ENCODE data around the gene PRODH2. TPM values are rescaled to one million over a fixed set of nuclear protein-coding genes. Genes with fewer than 3 reads are reported as not detected.

PRODH2 gene
- total and polyA plus RNA-seq, 10 of the 15 experiments (the other 5 are each of a cell fraction or from before 2014, with no cell fraction given), result 0.07 TPM; not detected in 9

DNA sequence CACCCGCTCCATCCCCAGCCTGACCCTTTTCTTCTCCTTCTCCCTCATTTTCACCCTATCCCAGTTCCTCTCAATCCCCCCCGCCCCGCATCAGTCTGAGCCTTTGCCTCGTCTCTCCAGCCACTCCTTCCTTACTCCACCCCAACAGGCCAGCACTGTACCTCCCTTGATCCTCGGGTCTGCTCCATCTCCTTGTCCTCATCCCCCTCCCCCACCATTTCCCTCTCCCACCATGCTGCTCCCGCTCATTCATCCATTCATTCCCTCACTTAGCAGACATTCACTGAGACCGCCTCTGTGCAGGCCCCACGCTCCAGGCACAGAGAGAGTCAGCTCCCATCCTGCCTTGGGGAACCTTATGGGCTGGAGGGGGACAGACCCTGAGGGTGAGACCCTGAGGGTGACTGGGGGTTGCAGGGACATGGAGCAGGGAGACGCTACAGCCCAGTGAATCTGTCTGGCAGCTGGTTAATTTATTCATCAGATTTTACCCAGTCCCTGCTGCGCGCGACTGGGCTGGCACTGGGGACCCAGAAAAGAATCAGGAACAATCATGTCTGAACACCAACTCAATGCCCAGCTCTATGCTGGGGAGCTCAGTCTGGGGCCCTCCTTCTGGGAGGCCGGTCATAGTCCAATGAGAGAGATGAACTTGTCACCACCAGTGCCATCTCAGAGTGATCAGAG, 36.4 kb downstream of the PRODH2 start:
- Histone ChIP-seq H3K79me2 (ENCODE audit: control insufficient read depth, insufficient read depth, low read length) (no peaks in the 10 kb centered on the region), H3K4me1 (ENCODE audit: control insufficient read depth, insufficient read depth, low read length) (no peaks in the 10 kb centered on the region), H2AFZ (ENCODE audit: control insufficient read depth, low read depth, low read length) (no peak overlapping the region), H3K9me3 (replicated peaks; ENCODE audit: control insufficient read depth, insufficient read depth, low read length) (no peaks in the 10 kb centered on the region), H3K27ac (ENCODE audit: control insufficient read depth, insufficient read depth) (no peak overlapping the region), H3K9ac (ENCODE audit: control insufficient read depth, insufficient read depth, low read length) (peak overlapping the region; percentile 7; the same call in 1 of the 2 replicates), H3K27me3 (replicated peaks in 1 of 2; ENCODE audit: control insufficient read depth in 2 of 2, insufficient read depth in 2 of 2, low read length in 1 of 2) (no peaks in the 10 kb centered on the region), H4K20me1 (ENCODE audit: control insufficient read depth, insufficient read depth) (no peaks in the 10 kb centered on the region), H3K36me3 (ENCODE audit: control insufficient read depth in 2 of 2, insufficient read depth in 2 of 2, low read length in 1 of 2) (no peaks in the 10 kb centered on the region; a peak in 1 of 4 replicates), H3K4me3 (peak overlapping the region; percentile 77), H3K4me2 (ENCODE audit: control insufficient read depth, insufficient read depth) (peak overlapping the region; percentile 45)
- intact Hi-C loops (cut with micrococcal nuclease; ENCODE audit: unreplicated experiment), result no loop called here
- 72% methylated on average over 9 of the region's 13 CpGs for WGBS (ENCODE audit: insufficient coverage, insufficient replicate concordance, low lambda C conversion rate, missing lambda C conversion rate)
- ATAC-seq, result no peak
- FAIRE-seq, result no peak
- RAD21 ChIA-PET (ENCODE audit: unreplicated experiment), result interaction anchor here (1.1 kb wide), 1 partner anchor 36 kb away, joined by 4 read pairs; no protein-coding TSS in a partner anchor
- POLR2A ChIA-PET, result interaction anchor here (0.7 to 1.7 kb wide), 3 partner anchors 28 to 64 kb away, joined by 3 to 5 read pairs (median 4); partner anchors contain the start of gene LIN37
- TF ChIP-seq, protein P1, sequence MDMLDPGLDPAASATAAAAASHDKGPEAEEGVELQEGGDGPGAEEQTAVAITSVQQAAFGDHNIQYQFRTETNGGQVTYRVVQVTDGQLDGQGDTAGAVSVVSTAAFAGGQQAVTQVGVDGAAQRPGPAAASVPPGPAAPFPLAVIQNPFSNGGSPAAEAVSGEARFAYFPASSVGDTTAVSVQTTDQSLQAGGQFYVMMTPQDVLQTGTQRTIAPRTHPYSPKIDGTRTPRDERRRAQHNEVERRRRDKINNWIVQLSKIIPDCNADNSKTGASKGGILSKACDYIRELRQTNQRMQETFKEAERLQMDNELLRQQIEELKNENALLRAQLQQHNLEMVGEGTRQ (IDR thresholded peaks at IDR 0.05; ENCODE audit: borderline replicate concordance, low read depth, low read length), result no peak
- TF ChIP-seq SP1 (IDR thresholded peaks at IDR 0.05; ENCODE audit: low read depth, low read length) (no peak), WRNIP1 (IDR thresholded peaks at IDR 0.05; ENCODE audit: borderline replicate concordance, low read depth, low read length) (no peak)
- TF ChIP-seq, protein P2, sequence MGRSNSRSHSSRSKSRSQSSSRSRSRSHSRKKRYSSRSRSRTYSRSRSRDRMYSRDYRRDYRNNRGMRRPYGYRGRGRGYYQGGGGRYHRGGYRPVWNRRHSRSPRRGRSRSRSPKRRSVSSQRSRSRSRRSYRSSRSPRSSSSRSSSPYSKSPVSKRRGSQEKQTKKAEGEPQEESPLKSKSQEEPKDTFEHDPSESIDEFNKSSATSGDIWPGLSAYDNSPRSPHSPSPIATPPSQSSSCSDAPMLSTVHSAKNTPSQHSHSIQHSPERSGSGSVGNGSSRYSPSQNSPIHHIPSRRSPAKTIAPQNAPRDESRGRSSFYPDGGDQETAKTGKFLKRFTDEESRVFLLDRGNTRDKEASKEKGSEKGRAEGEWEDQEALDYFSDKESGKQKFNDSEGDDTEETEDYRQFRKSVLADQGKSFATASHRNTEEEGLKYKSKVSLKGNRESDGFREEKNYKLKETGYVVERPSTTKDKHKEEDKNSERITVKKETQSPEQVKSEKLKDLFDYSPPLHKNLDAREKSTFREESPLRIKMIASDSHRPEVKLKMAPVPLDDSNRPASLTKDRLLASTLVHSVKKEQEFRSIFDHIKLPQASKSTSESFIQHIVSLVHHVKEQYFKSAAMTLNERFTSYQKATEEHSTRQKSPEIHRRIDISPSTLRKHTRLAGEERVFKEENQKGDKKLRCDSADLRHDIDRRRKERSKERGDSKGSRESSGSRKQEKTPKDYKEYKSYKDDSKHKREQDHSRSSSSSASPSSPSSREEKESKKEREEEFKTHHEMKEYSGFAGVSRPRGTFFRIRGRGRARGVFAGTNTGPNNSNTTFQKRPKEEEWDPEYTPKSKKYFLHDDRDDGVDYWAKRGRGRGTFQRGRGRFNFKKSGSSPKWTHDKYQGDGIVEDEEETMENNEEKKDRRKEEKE (IDR thresholded peaks at IDR 0.05), result no peak
- SMC1A ChIA-PET (ENCODE audit: uncharacterized antibody, unreplicated experiment), result interaction anchor here (0.7 kb wide), 1 partner anchor 36 kb away, joined by 3 read pairs; no protein-coding TSS in a partner anchor
- DNase-seq (ENCODE audit: low read depth, low spot score), result no peak
- BruUV-seq (replicated peaks), result no TSS peak
- CTCF ChIA-PET, result interaction anchor here (0.6 to 1.3 kb wide), 3 partner anchors 58 to 278 kb away, joined by 3 read pairs; partner anchors contain the start of gene THAP8
- in situ Hi-C loops (cut with MboI), result no loop called here
